A549 (cell line): Measurements from ENCODE around the gene CUX1. TPM values are rescaled to one million over a fixed set of nuclear protein-coding genes. Genes with fewer than 3 reads are reported as not detected.
A peak's percentile ranks its signal among the peaks of the same experiment; 100 is the strongest.

Source experiments
- ATAC-seq, 2 experiments: fragments of 200-7000 bp in 1 of 2; fragments of >200 bp in 1 of 2; cut with Nextera tagmentation in 1 of 2; cut with Tn5 transposase in 1 of 2; 3 replicates each; pipeline versions ENCODE4 v1.8.0 to v1.9.1; 2018 to 2020; ENCODE audit warnings: mild to moderate bottlenecking in 1 of 2, moderate library complexity in 1 of 2
- CTCF ChIA-PET: fragments of 300-600 bp; sonication (Branson Sonifier 250); formaldehyde crosslinking; extraction: SDS; loops from one replicate; lab custom pipeline; 2021; ENCODE audit warnings: antibody characterized with exemption, inconsistent platforms; lab: Yijun Ruan, JAX
- POLR2A ChIA-PET: fragments of 350-600 bp; formaldehyde crosslinking; extraction: SDS; loops from one replicate; lab custom pipeline; 2021; ENCODE audit warnings: antibody characterized with exemption, inconsistent platforms; lab: Yijun Ruan, JAX
- DNase-seq, 2 experiments: peaks; one replicate each; pipeline versions ENCODE4 v3.0.0 to v3.0.0-alpha.2; 2011 to 2016; ENCODE audit warnings: low read depth in 1 of 2, low spot score in 1 of 2
- FAIRE-seq: peaks from 2 replicates; lab custom pipeline; 2011; peaks lifted over from hg19 to GRCh38; lab: Jason Lieb, UNC
- H3K27ac ChIP-seq, 2 experiments: fragments of >200 bp; sonication (Bioruptor Twin); formaldehyde crosslinking; 3 replicates each; pipeline ENCODE4 v1.5.1; 2016 to 2017
- H3K4me1 ChIP-seq: fragments of >200 bp; sonication (Bioruptor Twin); formaldehyde crosslinking; 3 replicates; pipeline ENCODE4 v1.6.1; 2016
- H3K4me2 ChIP-seq: fragments of >200 bp; sonication (Bioruptor Twin); formaldehyde crosslinking; 3 replicates; pipeline ENCODE4 v1.6.1; 2016
- H3K4me3 ChIP-seq: fragments of >200 bp; sonication (Bioruptor Twin); formaldehyde crosslinking; 3 replicates; pipeline ENCODE4 v1.5.1; 2016
- H3K9me3 ChIP-seq: fragments of >200 bp; sonication (Bioruptor Twin); formaldehyde crosslinking; 3 replicates; pipeline ENCODE4 v1.6.1; 2016
- CBX8 ChIP-seq: fragments of 200-600 bp; sonication (generic); IDR thresholded peaks from 2 replicates; pipeline ENCODE4 v1.6.1; 2016
- CHD4 ChIP-seq: fragments of 200-600 bp; sonication (generic); IDR thresholded peaks from 2 replicates; pipeline ENCODE4 v1.6.1; 2016; ENCODE audit warnings: antibody characterized with exemption, mild to moderate bottlenecking, borderline replicate concordance
- EHF ChIP-seq: fragments of 250-450 bp; sonication (Bioruptor Pico); IDR thresholded peaks from 2 replicates; pipeline ENCODE4 v1.5.0; 2020; ENCODE audit warnings: mild to moderate bottlenecking
- ESRRA ChIP-seq: fragments of 150-350 bp; IDR thresholded peaks from 2 replicates; pipeline ENCODE4 v1.6.1; 2014; ENCODE audit warnings: mild to moderate bottlenecking, low read length, borderline replicate concordance
- FOSL2 ChIP-seq, 2 experiments: fragments of 450-650 bp in 1 of 2; fragments of >200 bp in 1 of 2; sonication (Bioruptor Twin) in 1 of 2; formaldehyde crosslinking; IDR thresholded peaks; 2 replicates each; pipeline versions ENCODE4 v1.5.0 to v1.6.1; 2016 to 2020; ENCODE audit warnings: mild to moderate bottlenecking in 1 of 2, moderate library complexity in 1 of 2
- GATA3 ChIP-seq: IDR thresholded peaks from 2 replicates; pipeline ENCODE4 v1.6.1; 2012; ENCODE audit warnings: borderline replicate concordance
- HDAC2 ChIP-seq: fragments of 200-600 bp; sonication (generic); IDR thresholded peaks from 2 replicates; pipeline ENCODE4 v1.6.1; 2016
- HOXB13 ChIP-seq: fragments of 250-450 bp; sonication (Bioruptor Pico); IDR thresholded peaks from 2 replicates; pipeline ENCODE4 v1.5.0; 2020; ENCODE audit warnings: low read depth, mild to moderate bottlenecking, moderate library complexity
- KDM5A ChIP-seq: fragments of 200-600 bp; sonication (generic); IDR thresholded peaks from 2 replicates; pipeline ENCODE4 v1.6.1; 2016; ENCODE audit warnings: antibody characterized with exemption, mild to moderate bottlenecking
- MAZ ChIP-seq: fragments of 150-350 bp; IDR thresholded peaks from 2 replicates; pipeline ENCODE4 v1.6.1; 2014; ENCODE audit warnings: antibody characterized with exemption, low read depth, low read length, borderline replicate concordance
- NPAS2 ChIP-seq: fragments of 250-450 bp; sonication (Bioruptor Pico); IDR thresholded peaks from 2 replicates; pipeline ENCODE4 v1.8.0; 2022; ENCODE audit warnings: mild to moderate bottlenecking, moderate library complexity, borderline replicate concordance
- NR3C1 ChIP-seq: fragments of >200 bp; sonication (Bioruptor Twin); formaldehyde crosslinking; IDR thresholded peaks from 3 replicates; pipeline ENCODE4 v1.6.1; 2017
- PHF8 ChIP-seq: fragments of 200-600 bp; sonication (generic); IDR thresholded peaks from 2 replicates; pipeline ENCODE4 v1.6.1; 2016; ENCODE audit warnings: low read depth, mild to moderate bottlenecking, antibody characterized with exemption, moderate library complexity, borderline replicate concordance
- POLR2A ChIP-seq: IDR thresholded peaks from 2 replicates; pipeline ENCODE4 v1.6.1; 2012; ENCODE audit warnings: mild to moderate bottlenecking, low read length
- POLR2AphosphoS2 ChIP-seq: conservative IDR thresholded peaks from 2 replicates; pipeline ENCODE4 v1.6.1; 2012; ENCODE audit warnings: low read length, improper control_type of control experiment, inconsistent platforms
- RAD21 ChIP-seq, 2 experiments: fragments of >200 bp in 1 of 2; sonication (Bioruptor Twin) in 1 of 2; formaldehyde crosslinking in 1 of 2; IDR thresholded peaks in 1 of 2; conservative IDR thresholded peaks in 1 of 2; 2 replicates in 1 of 2; 3 replicates in 1 of 2; pipeline ENCODE4 v1.6.1; 2012 to 2018; ENCODE audit warnings: inconsistent platforms in 1 of 2
- RCOR1 ChIP-seq: fragments of 150-350 bp; IDR thresholded peaks from 2 replicates; pipeline ENCODE4 v1.6.1; 2014; ENCODE audit warnings: antibody characterized with exemption, low read length, low read depth
- RFX5 ChIP-seq: fragments of 450-650 bp; IDR thresholded peaks from 2 replicates; pipeline ENCODE4 v1.7.1; 2014; ENCODE audit warnings: antibody characterized with exemption, mild to moderate bottlenecking, moderate library complexity
- RNF2 ChIP-seq: fragments of 200-600 bp; sonication (generic); IDR thresholded peaks from 2 replicates; pipeline ENCODE4 v1.6.1; 2016; ENCODE audit warnings: low read depth, mild to moderate bottlenecking, antibody characterized with exemption, moderate library complexity, borderline replicate concordance
- TP53 ChIP-seq: fragments of 250-450 bp; sonication (Bioruptor Pico); IDR thresholded peaks from 2 replicates; pipeline ENCODE4 v1.5.0; 2021; ENCODE audit warnings: mild to moderate bottlenecking, moderate library complexity
- ZC3H11A ChIP-seq: fragments of 450-650 bp; IDR thresholded peaks from 2 replicates; pipeline ENCODE4 v1.6.1; 2014; ENCODE audit warnings: antibody characterized with exemption, mild to moderate bottlenecking
- ZSCAN20 ChIP-seq: fragments of 250-450 bp; sonication (Bioruptor Pico); IDR thresholded peaks from 2 replicates; pipeline ENCODE4 v1.8.0; 2022; ENCODE audit warnings: mild to moderate bottlenecking, moderate library complexity
- WGBS: methylation state at CpG from one replicate; pipeline ENCODE4 v1.1.6; 2017; ENCODE audit errors: missing lambda C conversion rate; 5-methylcytosine and 5-hydroxymethylcytosine counted together
- polyA plus RNA-seq, 4 experiments: library from polyadenylated mRNA; depleted of rRNA in 3 of 4; stranded (reverse); fragments of >200 nt; fragmentation: RNase III in 1 of 4; extraction: RNeasy Plus Mini Kit Qiagen cat#74134 plus additional on column Dnase treatment in 1 of 4; gene quantifications; 2 replicates in 3 of 4; 3 replicates in 1 of 4; pipeline ENCODE4 v1.2.3, GENCODE V29; 2011 to 2017
- TF ChIP-seq, protein P1 (sequence below): fragments of 450-650 bp; IDR thresholded peaks from 2 replicates; pipeline ENCODE4 v1.6.1; 2014; ENCODE audit warnings: antibody characterized with exemption
- TF ChIP-seq, protein P2 (sequence below): fragments of 150-350 bp; IDR thresholded peaks from 2 replicates; pipeline ENCODE4 v1.6.1; 2014; ENCODE audit warnings: low read depth, mild to moderate bottlenecking, low read length
- TF ChIP-seq, protein P3 (sequence below): IDR thresholded peaks from 2 replicates; pipeline ENCODE4 v1.6.1; 2012
- TF ChIP-seq, protein P4 (sequence below): fragments of 250-450 bp; sonication (Bioruptor Pico); IDR thresholded peaks from 2 replicates; pipeline ENCODE4 v1.5.0; 2020; ENCODE audit warnings: low read depth, mild to moderate bottlenecking, moderate library complexity
- TF ChIP-seq, protein P5 (sequence below): IDR thresholded peaks from 2 replicates; pipeline ENCODE4 v1.6.1; 2012
- TF ChIP-seq, protein P6 (sequence below): IDR thresholded peaks from 2 replicates; pipeline ENCODE4 v1.6.1; 2012; ENCODE audit warnings: low read depth, borderline replicate concordance

The CUX1 gene
- polyA plus RNA-seq, 2 of the 4 experiments (the other 2 are of a cell fraction), result 32.7 to 33.4 TPM

DNA sequence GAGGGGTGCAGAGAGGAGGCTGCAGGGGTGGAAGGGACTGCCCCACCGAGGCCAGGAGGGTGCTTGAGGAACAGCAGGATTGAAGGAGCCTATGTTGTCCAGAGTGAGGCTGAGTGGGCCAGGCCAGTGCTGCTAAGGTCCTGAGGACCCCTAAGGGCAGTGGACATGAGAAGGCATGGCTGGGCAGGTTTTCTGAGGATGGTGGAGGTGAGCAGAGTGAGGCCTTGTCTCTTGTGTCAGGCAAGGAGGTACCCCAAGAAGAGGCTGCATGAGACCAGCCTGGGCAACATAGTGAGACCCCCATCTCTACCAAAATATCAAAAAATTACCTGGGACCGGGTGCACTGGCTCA lies 474.5 kb downstream of the CUX1 start (continued):
- TF ChIP-seq, protein P1, sequence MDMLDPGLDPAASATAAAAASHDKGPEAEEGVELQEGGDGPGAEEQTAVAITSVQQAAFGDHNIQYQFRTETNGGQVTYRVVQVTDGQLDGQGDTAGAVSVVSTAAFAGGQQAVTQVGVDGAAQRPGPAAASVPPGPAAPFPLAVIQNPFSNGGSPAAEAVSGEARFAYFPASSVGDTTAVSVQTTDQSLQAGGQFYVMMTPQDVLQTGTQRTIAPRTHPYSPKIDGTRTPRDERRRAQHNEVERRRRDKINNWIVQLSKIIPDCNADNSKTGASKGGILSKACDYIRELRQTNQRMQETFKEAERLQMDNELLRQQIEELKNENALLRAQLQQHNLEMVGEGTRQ, result no peak
- TF ChIP-seq MAZ (no peak), KDM5A (no peak), RNF2 (no peak)
- TF ChIP-seq, protein P2, sequence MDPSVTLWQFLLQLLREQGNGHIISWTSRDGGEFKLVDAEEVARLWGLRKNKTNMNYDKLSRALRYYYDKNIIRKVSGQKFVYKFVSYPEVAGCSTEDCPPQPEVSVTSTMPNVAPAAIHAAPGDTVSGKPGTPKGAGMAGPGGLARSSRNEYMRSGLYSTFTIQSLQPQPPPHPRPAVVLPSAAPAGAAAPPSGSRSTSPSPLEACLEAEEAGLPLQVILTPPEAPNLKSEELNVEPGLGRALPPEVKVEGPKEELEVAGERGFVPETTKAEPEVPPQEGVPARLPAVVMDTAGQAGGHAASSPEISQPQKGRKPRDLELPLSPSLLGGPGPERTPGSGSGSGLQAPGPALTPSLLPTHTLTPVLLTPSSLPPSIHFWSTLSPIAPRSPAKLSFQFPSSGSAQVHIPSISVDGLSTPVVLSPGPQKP, result no peak

DNA sequence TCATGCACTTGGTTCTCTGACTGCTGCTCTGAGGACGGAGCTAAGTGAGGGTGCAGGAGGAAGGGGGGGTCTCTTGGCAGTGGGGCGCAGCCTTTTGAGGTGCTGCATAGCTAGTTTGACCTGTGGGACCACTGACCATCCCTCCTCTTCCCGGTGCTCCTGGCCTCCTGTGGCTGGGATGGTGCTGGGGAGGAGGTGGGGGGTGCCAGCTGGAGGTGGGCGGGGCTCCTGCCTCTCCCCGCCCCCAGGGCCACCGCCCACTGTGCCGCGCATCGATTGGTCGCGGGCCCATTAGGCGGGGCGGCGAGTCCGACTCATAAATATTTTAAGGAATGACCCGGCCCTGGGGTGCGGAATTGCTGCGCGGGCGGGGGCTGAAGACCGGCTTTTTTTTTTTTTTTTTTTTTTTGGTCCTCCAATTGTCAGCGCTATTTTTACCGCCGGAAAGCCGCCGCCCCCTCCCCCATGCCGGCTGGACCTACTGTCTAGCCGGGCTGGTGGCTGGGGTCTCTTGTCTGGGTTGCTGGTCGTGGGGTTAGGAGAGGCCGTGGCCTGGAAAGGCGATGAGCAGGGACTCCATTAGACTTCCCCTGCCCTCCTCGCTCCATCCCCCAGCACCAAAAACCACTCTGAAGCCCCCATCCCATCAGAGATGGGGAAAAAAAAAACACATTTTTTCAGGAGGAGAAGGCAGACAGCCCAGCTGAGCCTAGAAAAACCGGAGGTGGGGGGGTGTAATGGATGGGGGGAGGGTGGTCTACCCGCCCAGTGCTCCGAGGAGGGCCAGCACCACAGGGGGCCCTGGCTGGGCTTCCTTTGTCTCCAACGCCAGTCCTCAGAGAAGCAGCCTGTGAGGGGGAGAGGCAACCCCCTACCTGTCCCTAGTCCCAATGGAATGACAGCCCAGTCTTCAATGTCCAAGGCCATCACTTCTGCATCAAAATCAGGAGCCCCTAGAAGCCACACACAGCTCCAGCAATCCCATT lies 475.7 kb downstream of the CUX1 start:
- Histone ChIP-seq H3K4me2 (peak overlapping the region; percentile 28; the same call in 1 of the 3 replicates), H3K4me3 (no peak overlapping the region), H3K4me1 (peaks cover 13% of the 10 kb centered on the region; the same call in 2 of the 3 replicates), H3K9me3 (no peaks in the 10 kb centered on the region), H3K27ac (no peak overlapping the region)
- WGBS, result 49% methylated on average over 23 of the region's 36 CpGs
- no peak for TF ChIP-seq HOXB13 (CRISPR knock-in tag)
- TF ChIP-seq TP53 (CRISPR knock-in tag), result no peak
- no peak for TF ChIP-seq ZC3H11A
- TF ChIP-seq CBX8, result no peak
- no peak for TF ChIP-seq KDM5A
- TF ChIP-seq MAZ, result no peak
- no peak for TF ChIP-seq NR3C1
- no peak for TF ChIP-seq RCOR1
- TF ChIP-seq ESRRA, result no peak
- TF ChIP-seq, protein P3, sequence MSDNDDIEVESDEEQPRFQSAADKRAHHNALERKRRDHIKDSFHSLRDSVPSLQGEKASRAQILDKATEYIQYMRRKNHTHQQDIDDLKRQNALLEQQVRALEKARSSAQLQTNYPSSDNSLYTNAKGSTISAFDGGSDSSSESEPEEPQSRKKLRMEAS, result no peak
- TF ChIP-seq POLR2A, result no peak
- TF ChIP-seq GATA3, result no peak
- TF ChIP-seq EHF, result no peak
- TF ChIP-seq NPAS2 (CRISPR knock-in tag), result no peak
- no peak for TF ChIP-seq POLR2AphosphoS2
- no peak for TF ChIP-seq HDAC2
- TF ChIP-seq CHD4, result no peak
- TF ChIP-seq, protein P4, sequence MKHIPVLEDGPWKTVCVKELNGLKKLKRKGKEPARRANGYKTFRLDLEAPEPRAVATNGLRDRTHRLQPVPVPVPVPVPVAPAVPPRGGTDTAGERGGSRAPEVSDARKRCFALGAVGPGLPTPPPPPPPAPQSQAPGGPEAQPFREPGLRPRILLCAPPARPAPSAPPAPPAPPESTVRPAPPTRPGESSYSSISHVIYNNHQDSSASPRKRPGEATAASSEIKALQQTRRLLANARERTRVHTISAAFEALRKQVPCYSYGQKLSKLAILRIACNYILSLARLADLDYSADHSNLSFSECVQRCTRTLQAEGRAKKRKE (CRISPR knock-in tag), result no peak
- FAIRE-seq (no peak), DNase-seq (no peak), ATAC-seq (no peak)
- ChIA-PET POLR2A (interaction anchor here (0.6 kb wide), 1 partner anchor 810 kb away, joined by 4 read pairs; no protein-coding TSS in a partner anchor), CTCF (interaction anchor here (1.6 to 3.9 kb wide), 3 partner anchors 13 to 97 kb away, joined by 5 to 12 read pairs (median 9); no protein-coding TSS in a partner anchor)

DNA sequence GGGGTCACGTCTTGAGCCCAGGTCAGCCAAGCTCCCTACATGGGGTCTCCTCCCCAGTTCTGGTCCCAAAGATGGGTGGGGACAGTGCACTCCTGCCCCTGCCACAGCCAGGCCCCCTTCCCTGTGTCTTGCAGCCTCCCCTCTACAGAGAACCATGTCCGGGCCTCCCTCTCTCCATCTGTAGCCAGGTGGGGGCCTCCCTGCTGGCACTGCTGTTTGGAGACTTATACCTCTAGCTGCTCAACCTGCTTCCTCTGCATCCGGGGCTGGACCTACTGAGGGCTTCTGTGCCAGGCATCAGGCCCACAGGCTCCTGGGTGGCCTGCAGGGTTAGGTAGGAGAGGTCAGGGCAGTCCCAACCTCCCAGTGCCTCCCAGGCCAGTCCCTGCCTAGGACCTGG lies 477.2 kb downstream of the CUX1 start:
- FAIRE-seq, result no peak
- ATAC-seq, result no peak
- POLR2A ChIA-PET, result no interaction called here
- Histone ChIP-seq H3K27ac (no peak overlapping the region), H3K4me2 (no peak overlapping the region), H3K9me3 (no peaks in the 10 kb centered on the region), H3K4me3 (no peak overlapping the region), H3K4me1 (peaks cover 6% of the 10 kb centered on the region; the same call in 1 of the 3 replicates)
- DNase-seq, result no peak
- CTCF ChIA-PET, result interaction anchor here (1.0 to 2.3 kb wide), 3 partner anchors 15 to 752 kb away, joined by 3 to 9 read pairs (median 5); no protein-coding TSS in a partner anchor
- WGBS, result 95% methylated on average over 3 of the region's 3 CpGs
- TF ChIP-seq, protein P2, result no peak
- TF ChIP-seq ZC3H11A (no peak), TP53 (CRISPR knock-in tag) (no peak), ZSCAN20 (no peak), RFX5 (no peak), PHF8 (no peak), FOSL2 (IDR thresholded peaks at IDR 0.05) (no peak), FOSL2 (CRISPR knock-in tag; IDR thresholded peaks at IDR 0.05) (no peak), RAD21 (conservative IDR thresholded peaks at IDR 0.05 in 1 of 2, IDR thresholded peaks at IDR 0.05 in 1 of 2) (no peak)
- TF ChIP-seq, protein P5, sequence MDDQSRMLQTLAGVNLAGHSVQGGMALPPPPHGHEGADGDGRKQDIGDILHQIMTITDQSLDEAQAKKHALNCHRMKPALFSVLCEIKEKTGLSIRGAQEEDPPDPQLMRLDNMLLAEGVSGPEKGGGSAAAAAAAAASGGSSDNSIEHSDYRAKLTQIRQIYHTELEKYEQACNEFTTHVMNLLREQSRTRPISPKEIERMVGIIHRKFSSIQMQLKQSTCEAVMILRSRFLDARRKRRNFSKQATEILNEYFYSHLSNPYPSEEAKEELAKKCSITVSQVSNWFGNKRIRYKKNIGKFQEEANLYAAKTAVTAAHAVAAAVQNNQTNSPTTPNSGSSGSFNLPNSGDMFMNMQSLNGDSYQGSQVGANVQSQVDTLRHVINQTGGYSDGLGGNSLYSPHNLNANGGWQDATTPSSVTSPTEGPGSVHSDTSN, result no peak
- TF ChIP-seq, protein P6, sequence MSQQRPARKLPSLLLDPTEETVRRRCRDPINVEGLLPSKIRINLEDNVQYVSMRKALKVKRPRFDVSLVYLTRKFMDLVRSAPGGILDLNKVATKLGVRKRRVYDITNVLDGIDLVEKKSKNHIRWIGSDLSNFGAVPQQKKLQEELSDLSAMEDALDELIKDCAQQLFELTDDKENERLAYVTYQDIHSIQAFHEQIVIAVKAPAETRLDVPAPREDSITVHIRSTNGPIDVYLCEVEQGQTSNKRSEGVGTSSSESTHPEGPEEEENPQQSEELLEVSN, result no peak
